ENCODE data around the gene COPZ2. TPM values are rescaled to one million over a fixed set of nuclear protein-coding genes. Genes with fewer than 3 reads are reported as not detected.
"Not testable (repeated sequence)": the region's sequence is repeated elsewhere in the genome, so short reads cannot be mapped to it uniquely, and the experiment has no call there.

Gene COPZ2
- total RNA-seq, 1 experiment from 2014 or later, result 0.32 TPM

DNA sequence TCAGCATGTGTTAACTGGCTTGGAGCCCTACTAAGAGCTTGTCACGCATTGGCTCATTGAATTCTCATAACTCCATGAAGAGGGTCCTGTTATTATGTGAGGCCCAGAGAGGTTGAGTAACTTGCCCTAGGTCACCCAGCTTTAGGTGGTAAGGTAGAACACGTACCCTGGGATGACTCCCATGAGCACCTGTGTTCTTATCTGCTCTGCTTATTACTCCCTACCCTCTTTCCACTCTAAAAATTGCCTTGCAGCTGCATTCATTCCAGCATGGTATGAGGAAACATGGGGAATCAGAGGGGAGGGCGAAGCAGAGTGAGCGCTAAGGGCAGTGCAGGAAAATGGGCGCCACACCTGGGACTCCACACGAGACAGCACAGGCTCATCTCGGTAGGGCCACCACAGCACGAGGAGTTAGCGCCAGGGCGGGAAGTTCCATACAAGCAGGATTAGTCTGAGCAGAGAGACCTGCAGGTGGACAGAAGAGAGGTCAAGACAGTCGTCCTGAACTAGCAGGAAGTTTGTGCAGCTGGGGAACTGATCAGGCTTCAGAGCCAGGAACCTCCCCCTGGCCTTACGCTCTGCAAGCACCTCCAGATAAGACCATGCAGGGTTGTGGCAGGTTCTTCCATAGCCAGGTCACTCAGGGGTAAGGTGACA, 10.1 kb downstream of the COPZ2 start:
- Histone ChIP-seq H3K27ac (no peak overlapping the region), H3K9me3 (replicated peaks) (no peaks in the 10 kb centered on the region), H3K4me1 (peaks cover 17% of the 10 kb centered on the region; the same call in 1 of the 2 replicates), H3K36me3 (no peaks in the 10 kb centered on the region), H3K27me3 (0 out of 2 replicates have a peak, but pooled peaks cover 5% of the 10 kb centered on the region), H3K4me3 (no peak overlapping the region)
- no peak for DNase-seq

DNA sequence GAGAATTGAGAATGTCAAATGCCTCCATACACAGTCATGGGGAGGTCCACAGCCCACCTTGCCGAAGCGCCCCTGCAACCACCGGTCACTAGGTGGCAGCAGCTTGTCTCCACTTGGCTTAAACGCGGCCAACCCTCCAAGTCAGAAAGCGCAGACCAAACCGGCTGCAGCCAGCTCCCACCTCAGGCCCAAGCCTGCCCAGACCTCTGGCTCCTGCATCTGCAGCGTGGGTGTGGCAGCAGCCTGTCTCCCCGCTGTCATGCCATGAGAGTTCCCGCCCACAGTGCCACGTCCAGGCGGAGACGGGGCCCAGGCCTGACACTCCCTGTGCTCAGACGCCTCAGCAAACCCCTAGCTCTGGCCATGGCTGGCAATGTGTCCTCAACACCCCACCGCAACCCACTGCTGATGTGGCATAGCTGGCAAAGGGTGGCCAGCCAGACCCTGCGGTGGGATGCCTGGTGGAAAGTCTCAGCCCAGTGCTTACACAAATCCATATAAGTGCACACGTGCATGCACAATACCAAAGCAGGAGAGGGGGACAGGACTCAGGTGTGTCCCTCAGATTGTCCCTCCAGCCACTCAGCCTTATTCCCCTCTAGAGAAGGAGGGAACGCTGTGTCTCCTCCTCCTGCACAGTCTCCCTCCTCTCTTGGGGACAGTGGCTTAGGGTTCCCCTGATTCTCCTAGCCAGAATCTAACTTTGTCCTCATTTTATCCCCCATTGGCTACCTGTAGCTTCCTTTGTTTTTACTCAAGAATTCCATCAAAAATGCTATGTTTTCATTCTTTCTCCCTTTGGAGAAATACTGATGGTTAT, 10.9 kb downstream of the COPZ2 start:
- Histone ChIP-seq H3K27ac (no peak overlapping the region), H3K27me3 (0 out of 2 replicates have a peak, but pooled peaks cover 3% of the 10 kb centered on the region), H3K9me3 (replicated peaks) (no peaks in the 10 kb centered on the region), H3K4me3 (no peak overlapping the region), H3K36me3 (no peaks in the 10 kb centered on the region), H3K4me1 (peaks cover 17% of the 10 kb centered on the region; the same call in 1 of the 2 replicates)
- peak; percentile 91 to 94 for DNase-seq

GRCh38 chr17:48025904-48026501, 11.6 kb downstream of the COPZ2 start:
- H3K4me3 ChIP-seq, result no peak overlapping the region
- peaks cover 17% of the 10 kb centered on the region; the same call in 1 of the 2 replicates for H3K4me1 ChIP-seq
- no peaks in the 10 kb centered on the region for H3K36me3 ChIP-seq
- H3K27me3 ChIP-seq, result 0 out of 2 replicates have a peak, but pooled peaks cover 3% of the 10 kb centered on the region
- no peak overlapping the region for H3K27ac ChIP-seq
- H3K9me3 ChIP-seq (replicated peaks), result no peaks in the 10 kb centered on the region
- DNase-seq, result no peak

DNA sequence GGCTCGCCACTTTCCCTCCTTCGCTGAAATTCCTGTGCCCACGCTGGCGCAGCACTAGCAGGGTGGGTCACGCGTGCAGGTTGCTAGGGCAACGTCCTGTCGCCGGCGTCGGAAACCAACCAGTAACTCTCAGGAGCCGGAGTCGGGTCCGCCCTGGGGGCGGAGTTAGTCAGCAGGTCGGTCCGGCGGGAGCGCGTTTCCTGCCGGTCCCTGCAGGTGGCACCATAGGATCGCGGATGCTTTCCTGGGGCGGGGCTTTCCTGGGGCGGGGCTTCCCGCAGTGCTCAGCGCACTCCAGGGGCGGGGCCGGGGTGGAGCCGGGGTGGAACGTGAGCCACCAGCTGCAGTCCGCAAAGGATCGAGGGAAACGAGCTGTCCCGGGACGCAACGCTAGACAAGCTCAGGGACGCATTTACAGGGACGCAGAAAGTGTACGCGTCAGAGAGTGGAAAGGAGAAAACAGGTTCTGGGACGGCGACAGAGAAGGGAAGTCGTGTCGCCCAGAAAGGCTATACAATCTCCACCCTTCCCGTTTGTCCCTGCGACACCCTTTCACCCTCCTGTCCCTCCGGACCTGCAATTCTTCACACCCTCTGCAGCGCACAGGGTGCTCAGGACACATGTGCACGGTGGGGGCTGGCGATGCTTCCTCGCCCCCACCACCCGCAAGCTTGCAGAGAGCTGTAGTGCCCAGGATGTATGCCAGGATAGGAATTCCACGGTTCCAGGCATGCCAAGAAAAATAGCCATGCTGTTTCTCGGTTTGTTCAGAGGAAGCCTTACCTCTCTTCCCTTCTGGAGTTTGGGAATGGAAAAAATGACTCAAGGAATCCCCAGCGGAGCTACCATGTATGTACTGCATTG, 12.3 kb downstream of the COPZ2 start:
- Histone ChIP-seq H3K27ac (no peak overlapping the region), H3K4me1 (peaks cover 17% of the 10 kb centered on the region; the same call in 1 of the 2 replicates), H3K4me3 (peak overlapping the region; percentile 58), H3K9me3 (replicated peaks) (no peaks in the 10 kb centered on the region), H3K27me3 (0 out of 2 replicates have a peak, but pooled peaks cover 2% of the 10 kb centered on the region), H3K36me3 (no peaks in the 10 kb centered on the region)
- peak; percentile 98 for DNase-seq

DNA sequence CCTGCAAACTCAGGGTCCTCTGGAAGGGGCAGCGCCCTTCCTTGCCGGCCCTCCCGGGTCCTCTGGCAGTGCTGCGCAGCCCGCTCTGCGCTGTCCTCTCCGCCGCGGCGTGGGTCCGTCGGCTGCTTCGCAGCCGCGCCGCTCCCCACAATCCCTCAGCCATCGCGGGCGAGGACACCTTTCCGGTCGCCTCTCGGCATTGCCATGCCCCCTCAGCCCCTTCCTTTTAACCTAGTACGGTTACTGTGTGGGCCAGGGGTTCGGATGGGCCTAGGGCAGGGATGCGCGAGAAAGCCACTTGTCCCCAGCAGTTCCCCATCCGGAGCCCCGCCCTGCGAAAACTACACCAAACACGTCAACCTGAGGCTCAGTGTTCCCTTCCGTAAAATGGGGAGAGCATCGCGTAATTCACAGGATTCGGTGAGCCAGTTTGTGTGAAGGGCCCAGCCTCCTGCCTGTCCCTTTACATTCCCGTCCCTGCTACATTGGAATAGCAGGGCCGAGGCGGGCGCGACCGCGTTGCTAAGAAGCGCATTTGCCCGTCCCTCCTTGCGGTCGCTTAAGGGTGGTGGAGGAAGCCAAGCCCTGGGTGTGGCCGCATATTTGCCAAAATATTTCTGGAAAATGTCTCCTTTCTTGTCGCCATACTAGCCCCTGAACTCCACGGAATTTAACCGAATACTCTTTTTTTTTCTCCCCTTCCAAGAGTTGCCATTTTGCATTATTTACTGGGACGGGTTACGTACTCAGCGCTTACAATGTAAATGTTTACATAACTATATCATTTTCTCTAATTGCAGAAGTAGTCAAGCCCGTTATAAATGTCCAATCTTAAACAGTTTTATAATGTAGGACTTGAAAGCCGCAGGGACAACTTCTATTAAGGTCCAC, 13.2 kb downstream of the COPZ2 start:
- DNase-seq, result peak; percentile 50 to 56
- peak overlapping the region; percentile 13; the same call in 1 of the 2 replicates for H3K27ac ChIP-seq

DNA sequence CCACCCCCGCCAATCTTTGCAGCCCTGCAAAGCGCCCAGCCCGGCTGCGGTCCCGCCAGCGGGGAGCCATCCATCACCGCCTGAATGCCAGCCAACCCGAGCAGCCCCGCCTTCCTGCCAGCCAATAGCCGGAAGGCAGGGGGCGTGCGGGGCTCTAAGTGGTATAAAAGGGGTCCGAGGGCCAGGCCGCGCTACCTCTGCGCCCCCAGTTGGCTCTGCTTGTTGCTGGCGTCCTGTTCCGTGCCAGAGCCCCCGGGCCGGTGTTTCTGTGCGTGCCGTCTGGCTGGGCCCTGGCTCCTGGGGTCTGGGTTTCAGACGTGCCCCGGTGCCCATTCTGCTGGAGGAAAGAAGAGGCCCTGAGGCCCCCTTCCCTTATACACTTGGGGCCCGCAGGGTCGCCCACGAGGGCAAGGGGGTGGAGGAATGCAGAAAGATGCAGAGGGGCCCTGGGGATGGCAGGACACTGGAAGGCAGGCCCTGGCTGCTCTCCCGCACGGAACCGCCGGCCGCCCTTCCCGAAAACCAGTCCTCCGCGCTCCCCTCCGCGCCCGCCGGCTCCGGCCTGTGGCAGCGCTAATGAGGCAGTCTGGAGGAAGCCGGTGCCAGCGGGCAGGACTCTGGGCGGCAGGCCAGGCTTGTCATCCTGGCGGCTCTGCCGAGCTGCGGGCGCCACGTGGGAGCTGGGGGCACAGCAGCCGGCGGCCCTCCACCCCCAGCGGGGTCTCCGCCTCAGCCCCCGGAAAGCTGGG, 14.0 kb downstream of the COPZ2 start:
- Histone ChIP-seq H3K4me3 (peak overlapping the region; percentile 58), H3K9me3 (replicated peaks) (no peaks in the 10 kb centered on the region), H3K27ac (peak overlapping the region; percentile 13; the same call in 1 of the 2 replicates), H3K4me1 (peaks cover 17% of the 10 kb centered on the region; the same call in 1 of the 2 replicates), H3K27me3 (no peaks in the 10 kb centered on the region), H3K36me3 (no peaks in the 10 kb centered on the region)
- DNase-seq, result peak; percentile 89 to 92

More for the DNA sequence above, 13.2 kb downstream of the COPZ2 start:
- H3K9me3 ChIP-seq (replicated peaks), result no peaks in the 10 kb centered on the region
- peak overlapping the region; percentile 58 for H3K4me3 ChIP-seq
- H3K36me3 ChIP-seq, result no peaks in the 10 kb centered on the region
- no peaks in the 10 kb centered on the region for H3K27me3 ChIP-seq
- peaks cover 17% of the 10 kb centered on the region; the same call in 1 of the 2 replicates for H3K4me1 ChIP-seq

DNA sequence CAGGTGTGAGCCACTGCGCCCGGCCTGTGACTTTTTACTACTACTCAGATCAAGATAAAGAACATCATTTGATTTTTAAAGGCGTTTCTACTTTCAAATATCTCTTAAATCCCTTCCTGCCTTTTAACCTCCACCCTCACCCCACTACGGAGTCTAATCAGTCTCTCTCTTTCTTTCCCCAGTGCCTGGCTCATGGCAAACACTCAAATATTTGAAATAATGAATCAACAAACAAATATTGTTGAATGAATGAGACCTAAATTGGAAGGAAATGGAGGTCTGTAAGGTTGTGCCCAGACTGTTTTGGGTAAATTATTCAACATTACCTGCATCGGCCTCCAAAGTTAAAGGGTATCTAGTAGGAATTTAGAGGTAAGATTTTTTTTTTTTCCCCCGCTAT, 14.7 kb downstream of the COPZ2 start:
- DNase-seq, result no peak
- Histone ChIP-seq H3K4me1 (peaks cover 17% of the 10 kb centered on the region; the same call in 1 of the 2 replicates), H3K9me3 (replicated peaks) (no peaks in the 10 kb centered on the region), H3K27ac (no peak overlapping the region), H3K4me3 (peak overlapping the region; percentile 58), H3K36me3 (no peaks in the 10 kb centered on the region), H3K27me3 (no peaks in the 10 kb centered on the region)

DNA sequence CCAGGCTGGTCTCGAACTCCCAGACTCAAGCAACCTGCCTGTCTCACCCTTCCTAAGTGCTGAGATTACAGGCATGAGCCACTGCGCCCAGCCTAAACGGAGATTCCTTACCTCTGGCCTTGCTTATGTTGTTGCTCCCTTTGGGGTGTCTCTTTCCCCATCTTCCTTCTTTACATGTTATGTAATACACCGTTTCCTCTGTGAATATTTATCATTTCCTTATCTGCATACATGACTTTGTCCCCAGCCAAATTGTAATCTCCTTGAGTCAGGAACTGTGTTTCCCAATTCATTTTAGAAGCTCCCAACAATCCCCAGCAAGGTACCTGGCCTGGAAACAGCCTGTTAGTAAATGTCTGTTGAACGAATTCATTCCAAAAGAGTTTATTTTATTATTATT, 15.7 kb downstream of the COPZ2 start:
- Histone ChIP-seq H3K27ac (no peak overlapping the region), H3K9me3 (replicated peaks) (no peaks in the 10 kb centered on the region), H3K36me3 (no peaks in the 10 kb centered on the region), H3K27me3 (no peaks in the 10 kb centered on the region), H3K4me3 (no peak overlapping the region), H3K4me1 (peaks cover 17% of the 10 kb centered on the region; the same call in 1 of the 2 replicates)
- DNase-seq, result no peak

DNA sequence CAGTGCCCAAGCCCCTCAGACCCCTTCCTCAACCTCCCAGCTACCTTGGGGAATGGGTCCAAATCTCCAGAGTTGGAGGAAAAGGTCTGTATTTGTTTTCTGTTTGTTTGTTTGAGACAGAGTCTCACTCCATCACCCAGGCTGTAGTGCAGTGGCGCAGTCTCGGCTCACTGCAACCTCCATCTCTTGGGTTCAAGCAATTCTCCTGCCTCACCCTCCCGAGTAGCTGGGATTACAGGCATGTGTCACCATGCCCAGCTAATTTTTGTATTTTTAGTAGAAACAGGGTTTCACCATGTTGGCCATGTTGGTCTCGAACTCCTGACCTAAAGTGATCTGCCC, 19.8 kb downstream of the COPZ2 start:
- not testable (repeated sequence) for H3K4me3 ChIP-seq; H3K9me3 ChIP-seq (replicated peaks); H3K27me3 ChIP-seq; H3K27ac ChIP-seq; H3K36me3 ChIP-seq; DNase-seq
- peaks cover 20% of the 10 kb centered on the region for H3K4me1 ChIP-seq

DNA sequence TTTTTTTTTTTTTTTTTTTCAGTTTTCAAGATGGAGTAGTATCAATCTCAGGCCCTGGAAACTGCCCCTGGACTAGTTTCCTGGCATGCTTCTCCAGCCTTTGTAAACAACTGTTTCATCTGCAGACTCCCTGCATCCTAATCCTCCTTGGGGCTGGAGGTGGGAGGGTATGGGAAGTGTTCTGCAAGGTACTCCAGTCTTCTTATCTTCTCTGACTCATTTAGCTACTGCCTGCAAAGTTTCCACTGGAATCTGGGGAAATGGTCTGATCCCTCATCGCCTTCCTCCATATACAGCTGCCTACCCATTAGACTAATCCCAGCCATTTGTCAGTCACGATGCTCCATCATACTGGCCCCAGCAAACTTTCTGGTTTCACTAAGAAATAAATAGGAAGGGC, 21.5 kb downstream of the COPZ2 start:
- no peaks in the 10 kb centered on the region for H3K27me3 ChIP-seq
- H3K4me1 ChIP-seq, result peaks cover 22% of the 10 kb centered on the region
- H3K36me3 ChIP-seq, result no peaks in the 10 kb centered on the region
- H3K4me3 ChIP-seq, result no peak overlapping the region
- H3K27ac ChIP-seq, result no peak overlapping the region
- H3K9me3 ChIP-seq (replicated peaks), result no peaks in the 10 kb centered on the region
- DNase-seq, result peak in 1 of 2 experiments; percentile 49

- H3K27ac ChIP-seq, result no peak overlapping the region
- peak in 1 of 2 experiments; percentile 48 for DNase-seq
- no peaks in the 10 kb centered on the region for H3K27me3 ChIP-seq
- H3K9me3 ChIP-seq (replicated peaks), result no peaks in the 10 kb centered on the region
- peaks cover 22% of the 10 kb centered on the region for H3K4me1 ChIP-seq
- H3K4me3 ChIP-seq, result no peak overlapping the region
- no peaks in the 10 kb centered on the region for H3K36me3 ChIP-seq
These were observed 22.9 kb downstream of the COPZ2 start for GRCh38 chr17:48014595-48015111.

- Histone ChIP-seq H3K27ac (no peak overlapping the region), H3K36me3 (no peaks in the 10 kb centered on the region), H3K4me1 (peaks cover 22% of the 10 kb centered on the region), H3K9me3 (replicated peaks) (no peaks in the 10 kb centered on the region), H3K27me3 (no peaks in the 10 kb centered on the region), H3K4me3 (no peak overlapping the region)
- peak; percentile 53 to 66 for DNase-seq
These were observed 23.6 kb downstream of the COPZ2 start for GRCh38 chr17:48013876-48014594.
